Small intestine (tissue), 7 donors: Measurements from ENCODE around the gene DPP4. TPM values are rescaled to one million over a fixed set of nuclear protein-coding genes. Genes with fewer than 3 reads are reported as not detected.

Experiments used
- DNase-seq, 2 donors: peaks; one replicate each; pipeline versions ENCODE4 v3.0.0 to v3.0.0-alpha.2; 2013
- FAIRE-seq: peaks from 2 replicates; lab custom pipeline; 2012; peaks lifted over from hg19 to GRCh38; lab: Jason Lieb, UNC
- H3K27ac ChIP-seq, 3 donors: one replicate each; pipeline ENCODE4 v1.5.1; 2013; ENCODE audit warnings: low read length in 2 of 3, mild to moderate bottlenecking in 2 of 3, control low read depth in 1 of 3, inconsistent platforms in 1 of 3, low read depth in 1 of 3, moderate library complexity in 1 of 3
- H3K27me3 ChIP-seq, 3 donors: one replicate each; pipeline ENCODE4 v1.6.1; 2013; ENCODE audit warnings: low read length in 3 of 3, inconsistent platforms in 1 of 3; ENCODE audit not compliant: control insufficient read depth in 3 of 3, insufficient read depth in 3 of 3
- H3K36me3 ChIP-seq, 3 donors: one replicate each; pipeline ENCODE4 v1.6.1; 2013; ENCODE audit warnings: low read length in 3 of 3, inconsistent platforms in 1 of 3, low read depth in 1 of 3, mild to moderate bottlenecking in 1 of 3, moderate library complexity in 1 of 3; ENCODE audit not compliant: control insufficient read depth in 3 of 3, insufficient read depth in 2 of 3
- H3K4me1 ChIP-seq, 3 donors: one replicate each; pipeline ENCODE4 v1.6.1; 2013; ENCODE audit warnings: low read length in 2 of 3, inconsistent platforms in 1 of 3, low read depth in 1 of 3, mild to moderate bottlenecking in 1 of 3, moderate library complexity in 1 of 3; ENCODE audit not compliant: control insufficient read depth in 3 of 3, insufficient read depth in 2 of 3
- H3K4me3 ChIP-seq, 3 donors: one replicate each; pipeline ENCODE4 v1.5.1; 2013; ENCODE audit warnings: low read length in 3 of 3, control low read depth in 1 of 3, inconsistent platforms in 1 of 3, low read depth in 1 of 3, mild to moderate bottlenecking in 1 of 3, moderate library complexity in 1 of 3
- H3K9me3 ChIP-seq, 2 donors: one replicate each; pipeline ENCODE4 v1.6.1; 2013; ENCODE audit warnings: low read depth in 1 of 2, low read length in 1 of 2; ENCODE audit not compliant: control insufficient read depth in 2 of 2, insufficient read depth in 1 of 2
- WGBS, 3 donors: extraction: QIAGEN DNeasy Blood & Tissue Kit; methylation state at CpG; one replicate each; pipeline ENCODE4 v1.1.7; 2013; 5-methylcytosine and 5-hydroxymethylcytosine counted together
- polyA plus RNA-seq, 4 donors: library from polyadenylated mRNA; stranded (reverse) in 3 of 4; unstranded in 1 of 4; fragments of 200-250 nt in 3 of 4; fragments of 120-200 nt in 1 of 4; gene quantifications; one replicate each; pipeline versions ENCODE4 v1.2.1 to v1.2.3, GENCODE V29; 2013
- donor health status: healthy with polysubstance abuse.
- donor health status: control.
- donor health status: control.
- donor health status: Bipolar disorder and iron deficiency.
- donor health status: healthy.

Gene DPP4
- polyA plus RNA-seq, 4 donors = 35.8 to 253 (median 52.0) TPM

GRCh38 chr2:161975062-161975812 lies 98.8 kb downstream of the DPP4 start:
- Histone ChIP-seq H3K27ac (no peak overlapping the region), H3K4me3 (no peak overlapping the region), H3K36me3 (no peaks in the 10 kb centered on the region), H3K4me1 (peaks cover 0 to 6% (median 0%) of the 10 kb centered on the region in 3 donors), H3K27me3 (no peaks in the 10 kb centered on the region), H3K9me3 (no peaks in the 10 kb centered on the region)
- no peak for FAIRE-seq
- 82 to 93% (median 83%) methylated on average over 3 of the region's 3 CpGs for WGBS, 3 donors
- DNase-seq = no peak

- FAIRE-seq (no peak), DNase-seq (no peak)
- Histone ChIP-seq H3K36me3 (no peaks in the 10 kb centered on the region), H3K4me1 (peaks cover 0 to 3% (median 0%) of the 10 kb centered on the region in 3 donors), H3K27me3 (no peaks in the 10 kb centered on the region), H3K27ac (no peak overlapping the region), H3K9me3 (no peaks in the 10 kb centered on the region), H3K4me3 (no peak overlapping the region)
- 75 to 92% (median 86%) methylated on average over 2 of the region's 2 CpGs for WGBS, 3 donors
These were observed 99.6 kb downstream of the DPP4 start for GRCh38 chr2:161974461-161974860.

- H3K27ac ChIP-seq = no peak overlapping the region
- H3K4me1 ChIP-seq = peaks cover 0 to 3% (median 0%) of the 10 kb centered on the region in 3 donors
- DNase-seq (peak in 1 of 2 donors; percentile 81), FAIRE-seq (no peak)
- WGBS, 3 donors = 17 to 53% (median 40%) methylated on average over 2 of the region's 2 CpGs
- H3K36me3 ChIP-seq = no peaks in the 10 kb centered on the region
- H3K27me3 ChIP-seq = no peaks in the 10 kb centered on the region
- no peak overlapping the region for H3K4me3 ChIP-seq
- no peaks in the 10 kb centered on the region for H3K9me3 ChIP-seq
These were observed 101.1 kb downstream of the DPP4 start for GRCh38 chr2:161972866-161973265.

DNA sequence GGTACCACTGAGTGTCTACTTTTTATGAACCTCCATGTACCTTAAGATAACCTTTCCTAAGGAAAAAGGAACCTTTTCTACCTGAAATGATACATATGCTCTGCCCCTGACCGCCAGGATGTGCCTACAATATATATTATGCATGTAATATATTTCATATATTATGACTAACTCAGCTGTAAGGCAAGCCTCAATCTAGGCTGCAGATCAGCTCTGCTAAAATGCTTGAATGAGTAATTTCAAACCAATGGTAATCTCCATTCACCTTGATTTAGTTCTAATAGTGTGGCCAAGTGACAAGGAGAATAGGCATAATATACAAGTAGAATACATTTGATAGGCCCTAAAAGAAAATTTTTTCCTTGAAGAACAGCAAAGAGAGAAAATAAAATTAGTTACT lies 101.8 kb downstream of the DPP4 start:
- no peak overlapping the region for H3K27ac ChIP-seq
- no peak overlapping the region for H3K4me3 ChIP-seq
- no peaks in the 10 kb centered on the region for H3K27me3 ChIP-seq
- H3K36me3 ChIP-seq = no peaks in the 10 kb centered on the region
- H3K4me1 ChIP-seq = peaks cover 0 to 3% (median 0%) of the 10 kb centered on the region in 3 donors
- H3K9me3 ChIP-seq = no peaks in the 10 kb centered on the region
- 74 to 93% (median 92%) methylated on average over 1 of the region's 1 CpG for WGBS, 3 donors
- FAIRE-seq = no peak
- DNase-seq = no peak

GRCh38 chr2:161971551-161971950 lies 102.5 kb downstream of the DPP4 start:
- 89 to 95% (median 93%) methylated on average over 9 of the region's 9 CpGs for WGBS, 3 donors
- FAIRE-seq (no peak), DNase-seq (no peak)
- peaks cover 0 to 3% (median 0%) of the 10 kb centered on the region in 3 donors for H3K4me1 ChIP-seq
- no peaks in the 10 kb centered on the region for H3K27me3 ChIP-seq
- H3K4me3 ChIP-seq = no peak overlapping the region
- no peaks in the 10 kb centered on the region for H3K9me3 ChIP-seq
- no peaks in the 10 kb centered on the region for H3K36me3 ChIP-seq
- H3K27ac ChIP-seq = no peak overlapping the region

- peaks cover 0 to 3% (median 0%) of the 10 kb centered on the region in 3 donors for H3K4me1 ChIP-seq
- 85 to 89% (median 86%) methylated on average over 1 of the region's 1 CpG for WGBS, 3 donors
- H3K4me3 ChIP-seq = no peak overlapping the region
- DNase-seq (no peak), FAIRE-seq (no peak)
- no peaks in the 10 kb centered on the region for H3K27me3 ChIP-seq
- H3K27ac ChIP-seq = no peak overlapping the region
- H3K9me3 ChIP-seq = no peaks in the 10 kb centered on the region
- H3K36me3 ChIP-seq = no peaks in the 10 kb centered on the region
These were observed 104.9 kb downstream of the DPP4 start for GRCh38 chr2:161969159-161969558.

- Histone ChIP-seq H3K27ac (no peak overlapping the region), H3K4me3 (no peak overlapping the region), H3K27me3 (no peaks in the 10 kb centered on the region), H3K4me1 (no peaks in the 10 kb centered on the region), H3K36me3 (no peaks in the 10 kb centered on the region), H3K9me3 (no peaks in the 10 kb centered on the region)
- DNase-seq (no peak), FAIRE-seq (no peak)
- WGBS, 3 donors = 0 to 73% (median 25%) methylated on average over 1 of the region's 1 CpG
These were observed 108.0 kb downstream of the DPP4 start for GRCh38 chr2:161965994-161966393.

DNA sequence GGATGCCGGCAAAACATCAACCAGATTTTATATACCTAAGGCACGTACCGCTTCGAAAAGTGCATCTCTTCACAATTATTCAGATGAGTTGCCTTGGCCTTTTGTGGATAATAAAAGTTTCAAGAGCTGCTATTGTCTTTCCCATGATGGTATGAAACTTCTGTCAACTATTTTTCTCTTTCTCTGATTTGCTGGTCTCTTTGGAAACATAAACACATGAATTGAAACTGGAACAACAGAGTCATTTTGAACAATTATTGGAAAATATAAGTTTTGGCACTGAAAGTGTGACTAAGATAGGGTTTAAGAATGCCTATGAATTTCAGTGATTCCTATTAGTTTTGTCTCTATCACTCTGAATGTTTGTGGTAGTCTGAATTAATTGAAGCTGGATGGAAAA lies 109.9 kb downstream of the DPP4 start:
- no peak for DNase-seq
- Histone ChIP-seq H3K27me3 (no peaks in the 10 kb centered on the region), H3K4me1 (no peaks in the 10 kb centered on the region), H3K4me3 (no peak overlapping the region), H3K27ac (no peak overlapping the region), H3K9me3 (no peaks in the 10 kb centered on the region), H3K36me3 (no peaks in the 10 kb centered on the region)
- 80 to 94% (median 92%) methylated on average over 4 of the region's 4 CpGs for WGBS, 3 donors
- FAIRE-seq = no peak

DNA sequence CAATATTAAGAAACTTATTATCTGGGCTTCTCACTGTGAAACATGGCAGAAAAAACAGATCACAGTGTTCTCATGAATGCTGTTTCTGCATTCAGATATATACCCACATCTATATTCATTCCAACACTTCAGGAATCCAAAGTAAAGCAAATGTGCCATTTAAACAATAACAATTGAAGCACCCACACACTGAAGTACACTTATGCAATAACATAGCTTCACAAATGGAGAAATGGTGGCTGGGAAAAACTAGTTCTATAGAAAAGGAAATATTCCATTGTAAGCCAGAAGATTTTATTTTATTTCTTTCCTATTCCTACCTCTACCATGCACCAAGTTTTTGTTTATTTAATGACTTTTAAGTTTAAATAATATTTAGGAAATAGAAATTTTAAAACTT lies 111.9 kb downstream of the DPP4 start:
- Histone ChIP-seq H3K9me3 (no peaks in the 10 kb centered on the region), H3K27ac (no peak overlapping the region), H3K4me1 (no peaks in the 10 kb centered on the region), H3K4me3 (no peak overlapping the region), H3K36me3 (no peaks in the 10 kb centered on the region), H3K27me3 (no peaks in the 10 kb centered on the region)
- FAIRE-seq (no peak), DNase-seq (no peak)
